Neural progenitor cell (in vitro differentiated cells): ENCODE measurements around the gene SDK2. TPM values are rescaled to one million over a fixed set of nuclear protein-coding genes. Genes with fewer than 3 reads are reported as not detected.

Experiments used
- DNase-seq: peaks from one replicate; pipeline ENCODE4 v3.0.0-alpha.2; 2016; ENCODE audit warnings: low spot score
- H2AFZ ChIP-seq: fragments of 200-600 bp; sonication (generic); replicated peaks from 2 replicates; pipeline ENCODE4 v1.6.1; 2016; ENCODE audit warnings: antibody characterized with exemption
- H3F3A ChIP-seq: fragments of 200-600 bp; sonication (generic); 2 replicates; pipeline ENCODE4 v1.6.1; 2016; ENCODE audit warnings: antibody characterized with exemption, low read depth
- H3K27ac ChIP-seq: fragments of 200-600 bp; sonication (generic); 2 replicates; pipeline ENCODE4 v1.5.1; 2016; ENCODE audit warnings: mild to moderate bottlenecking
- H3K27me3 ChIP-seq: fragments of 200-600 bp; sonication (generic); 2 replicates; pipeline ENCODE4 v1.6.1; 2016; ENCODE audit warnings: mild to moderate bottlenecking, moderate library complexity
- H3K36me3 ChIP-seq: fragments of 200-600 bp; sonication (generic); 2 replicates; pipeline ENCODE4 v1.5.1; 2016
- H3K4me1 ChIP-seq: fragments of 200-600 bp; sonication (generic); 2 replicates; pipeline ENCODE4 v1.6.1; 2016; ENCODE audit warnings: mixed run types
- H3K4me2 ChIP-seq: fragments of 200-600 bp; sonication (generic); 2 replicates; pipeline ENCODE4 v1.6.1; 2016
- H3K4me3 ChIP-seq: fragments of 200-600 bp; sonication (generic); 2 replicates; pipeline ENCODE4 v1.5.1; 2016
- H3K79me2 ChIP-seq: fragments of 200-600 bp; sonication (generic); 2 replicates; pipeline ENCODE4 v1.6.1; 2016; ENCODE audit warnings: low read depth
- H3K9ac ChIP-seq: fragments of 200-600 bp; sonication (generic); 2 replicates; pipeline ENCODE4 v1.6.1; 2016
- H3K9me3 ChIP-seq: fragments of 200-600 bp; sonication (generic); 2 replicates; pipeline ENCODE4 v1.5.1; 2016; ENCODE audit warnings: low read depth
- H4K20me1 ChIP-seq: fragments of 200-600 bp; sonication (generic); 2 replicates; pipeline ENCODE4 v1.6.1; 2016; ENCODE audit warnings: low read depth
- H3K27ac Mint-ChIP-seq: 3 replicates; pipeline ENCODE4 v1.8.0; 2021; ENCODE audit warnings: mixed read lengths
- H3K27me3 Mint-ChIP-seq: 2 replicates; pipeline ENCODE4 v1.8.0; 2022; ENCODE audit warnings: low read depth, mild to moderate bottlenecking, inconsistent platforms, moderate library complexity, mixed read lengths; ENCODE audit not compliant: insufficient read depth
- H3K36me3 Mint-ChIP-seq: 3 replicates; pipeline ENCODE4 v1.8.0; 2021; ENCODE audit warnings: mixed read lengths
- H3K4me1 Mint-ChIP-seq: 3 replicates; pipeline ENCODE4 v1.8.0; 2021; ENCODE audit warnings: mixed read lengths
- H3K4me3 Mint-ChIP-seq: 3 replicates; pipeline ENCODE4 v1.8.0; 2021; ENCODE audit warnings: mild to moderate bottlenecking, moderate library complexity, mixed read lengths
- H3K9me3 Mint-ChIP-seq: 3 replicates; pipeline ENCODE4 v1.8.0; 2020; ENCODE audit warnings: mixed read lengths
- EZH2 ChIP-seq: fragments of 200-600 bp; sonication (generic); IDR thresholded peaks from 2 replicates; pipeline ENCODE4 v1.6.1; 2017; ENCODE audit warnings: antibody characterized with exemption, mild to moderate bottlenecking, moderate library complexity
- EZH2phosphoT487 ChIP-seq: fragments of 200-600 bp; sonication (generic); IDR thresholded peaks from 2 replicates; pipeline ENCODE4 v1.6.1; 2017; ENCODE audit warnings: antibody characterized with exemption
- total RNA-seq: library from RNA; depleted of rRNA; stranded (reverse); fragments of >200 nt; gene quantifications from 2 replicates; pipeline ENCODE4 v1.2.3, GENCODE V29; 2015; ENCODE audit warnings: low replicate concordance
- TF ChIP-seq, protein P1 (sequence below): fragments of 200-600 bp; sonication (generic); IDR thresholded peaks from 2 replicates; pipeline ENCODE4 v1.5.1; 2017; ENCODE audit warnings: antibody characterized with exemption, mild to moderate bottlenecking

The SDK2 gene
- total RNA-seq, 1 donor from 2014 or later: 15.3 TPM

DNA sequence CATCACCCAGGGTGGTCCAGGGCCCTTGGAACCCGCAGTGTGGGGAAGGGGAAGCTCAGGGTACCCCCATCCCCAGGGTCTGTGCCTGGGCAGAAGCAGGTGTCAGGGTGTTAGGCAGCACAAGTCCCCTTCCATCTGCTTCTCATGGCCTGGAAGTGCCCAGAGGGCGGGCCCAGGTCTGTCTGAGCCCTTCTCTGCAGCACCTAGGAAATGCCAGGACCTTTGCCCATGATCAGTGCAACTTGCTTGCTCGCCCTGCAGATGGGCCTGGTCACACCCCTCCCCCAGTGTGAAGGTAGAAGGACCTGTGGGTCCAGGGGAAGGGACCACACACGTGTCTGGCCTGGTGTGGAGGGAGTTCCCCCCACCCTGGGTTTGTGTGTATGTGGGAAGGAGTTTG, 174.9 kb downstream of the SDK2 start:
- Histone ChIP-seq H3K4me1 (peaks cover 12% of the 10 kb centered on the region), H3K36me3 (no peaks in the 10 kb centered on the region), H3K9ac (no peak overlapping the region), H3K9me3 (no peaks in the 10 kb centered on the region), H4K20me1 (peaks cover 33% of the 10 kb centered on the region), H3K27me3 (no peaks in the 10 kb centered on the region), H3K79me2 (no peaks in the 10 kb centered on the region), H3F3A (no peaks in the 10 kb centered on the region), H3K4me3 (no peak overlapping the region), H3K4me2 (no peak overlapping the region), H2AFZ (no peak overlapping the region), H3K27ac (no peak overlapping the region)
- peaks cover 4% of the 10 kb centered on the region for H3K27me3 Mint-ChIP-seq
- TF ChIP-seq EZH2: no peak
- TF ChIP-seq, protein P1, sequence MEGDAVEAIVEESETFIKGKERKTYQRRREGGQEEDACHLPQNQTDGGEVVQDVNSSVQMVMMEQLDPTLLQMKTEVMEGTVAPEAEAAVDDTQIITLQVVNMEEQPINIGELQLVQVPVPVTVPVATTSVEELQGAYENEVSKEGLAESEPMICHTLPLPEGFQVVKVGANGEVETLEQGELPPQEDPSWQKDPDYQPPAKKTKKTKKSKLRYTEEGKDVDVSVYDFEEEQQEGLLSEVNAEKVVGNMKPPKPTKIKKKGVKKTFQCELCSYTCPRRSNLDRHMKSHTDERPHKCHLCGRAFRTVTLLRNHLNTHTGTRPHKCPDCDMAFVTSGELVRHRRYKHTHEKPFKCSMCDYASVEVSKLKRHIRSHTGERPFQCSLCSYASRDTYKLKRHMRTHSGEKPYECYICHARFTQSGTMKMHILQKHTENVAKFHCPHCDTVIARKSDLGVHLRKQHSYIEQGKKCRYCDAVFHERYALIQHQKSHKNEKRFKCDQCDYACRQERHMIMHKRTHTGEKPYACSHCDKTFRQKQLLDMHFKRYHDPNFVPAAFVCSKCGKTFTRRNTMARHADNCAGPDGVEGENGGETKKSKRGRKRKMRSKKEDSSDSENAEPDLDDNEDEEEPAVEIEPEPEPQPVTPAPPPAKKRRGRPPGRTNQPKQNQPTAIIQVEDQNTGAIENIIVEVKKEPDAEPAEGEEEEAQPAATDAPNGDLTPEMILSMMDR: no peak
- TF ChIP-seq EZH2phosphoT487: no peak
- peaks cover 9% of the 10 kb centered on the region for H3K36me3 Mint-ChIP-seq
- no peak overlapping the region for H3K27ac Mint-ChIP-seq
- H3K4me1 Mint-ChIP-seq: peaks cover 32% of the 10 kb centered on the region
- peaks cover 5% of the 10 kb centered on the region for H3K9me3 Mint-ChIP-seq
- H3K4me3 Mint-ChIP-seq: no peak overlapping the region
- DNase-seq: no peak

GRCh38 chr17:73468221-73468620, 176.0 kb downstream of the SDK2 start:
- no peaks in the 10 kb centered on the region for H3K36me3 ChIP-seq
- no peak overlapping the region for H3K4me2 ChIP-seq
- no peak for DNase-seq
- peaks cover 39% of the 10 kb centered on the region for H3K4me1 Mint-ChIP-seq
- H3K4me3 ChIP-seq: no peak overlapping the region
- H3K27ac Mint-ChIP-seq: no peak overlapping the region
- no peaks in the 10 kb centered on the region for H3K9me3 ChIP-seq
- H3K27me3 Mint-ChIP-seq: peaks cover 4% of the 10 kb centered on the region
- no peak overlapping the region for H3K27ac ChIP-seq
- peaks cover 8% of the 10 kb centered on the region for H3K36me3 Mint-ChIP-seq
- H3K9ac ChIP-seq: no peak overlapping the region
- H3K9me3 Mint-ChIP-seq: peaks cover 2% of the 10 kb centered on the region
- TF ChIP-seq EZH2: no peak
- TF ChIP-seq EZH2phosphoT487: no peak
- TF ChIP-seq, protein P1: no peak
- H3K27me3 ChIP-seq: no peaks in the 10 kb centered on the region
- H3K79me2 ChIP-seq: no peaks in the 10 kb centered on the region
- no peaks in the 10 kb centered on the region for H3F3A ChIP-seq
- H3K4me3 Mint-ChIP-seq: no peak overlapping the region
- peaks cover 38% of the 10 kb centered on the region for H4K20me1 ChIP-seq
- no peak overlapping the region for H2AFZ ChIP-seq
- H3K4me1 ChIP-seq: peaks cover 12% of the 10 kb centered on the region

DNA sequence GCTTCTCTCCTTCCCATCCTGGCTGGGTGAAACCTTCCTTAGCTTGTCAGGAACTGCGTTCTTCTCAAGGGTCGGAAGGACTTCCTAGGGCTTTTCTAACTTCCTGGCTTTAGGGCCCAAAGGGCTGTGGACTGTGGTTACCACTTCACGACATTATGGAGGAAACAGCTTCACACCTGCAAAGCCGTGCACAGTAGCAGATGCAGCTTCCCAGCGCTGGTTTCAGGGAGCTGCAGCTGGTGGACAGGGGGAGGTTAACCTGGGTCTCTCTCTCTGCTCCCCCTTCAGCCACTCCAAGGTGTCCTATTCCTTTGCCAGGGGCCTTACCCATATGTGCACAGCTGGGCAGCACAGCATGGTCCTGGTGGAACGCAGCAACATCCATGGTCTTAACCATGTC, 176.6 kb downstream of the SDK2 start:
- Histone ChIP-seq H3K4me2 (no peak overlapping the region), H3K27ac (no peak overlapping the region), H3K27me3 (no peaks in the 10 kb centered on the region), H3K79me2 (no peaks in the 10 kb centered on the region), H3K9ac (no peak overlapping the region), H3K4me3 (no peak overlapping the region), H4K20me1 (peaks cover 41% of the 10 kb centered on the region), H2AFZ (no peak overlapping the region), H3F3A (no peaks in the 10 kb centered on the region), H3K9me3 (no peaks in the 10 kb centered on the region), H3K36me3 (no peaks in the 10 kb centered on the region), H3K4me1 (peaks cover 12% of the 10 kb centered on the region)
- Mint-ChIP-seq H3K4me3 (no peak overlapping the region), H3K9me3 (peaks cover under 1% of the 10 kb centered on the region), H3K27ac (no peak overlapping the region), H3K27me3 (peaks cover 4% of the 10 kb centered on the region), H3K4me1 (peaks cover 39% of the 10 kb centered on the region), H3K36me3 (peaks cover 4% of the 10 kb centered on the region)
- TF ChIP-seq EZH2 (no peak), EZH2phosphoT487 (no peak)
- TF ChIP-seq, protein P1: no peak
- DNase-seq: no peak
